Esophagus squamous epithelium (tissue), 5 donors: ENCODE data around the gene RNF215. TPM values are rescaled to one million over a fixed set of nuclear protein-coding genes. Genes with fewer than 3 reads are reported as not detected.

ENCODE experiments used
- DNase-seq: peaks from one replicate; lab custom pipeline; 2025; lab: John Stamatoyannopoulos, UW
- H3K27ac ChIP-seq, 4 donors: fragments of 200-600 bp; sonication (generic); one replicate each; pipeline ENCODE4 v1.5.1; 2016 to 2019; ENCODE audit warnings: mild to moderate bottlenecking in 1 of 4
- H3K27me3 ChIP-seq, 4 donors: fragments of 200-600 bp; sonication (generic); 1 replicate in 3 of 4; 2 replicates in 1 of 4; pipeline versions ENCODE4 v1.5.1 to v1.6.0; 2017 to 2021; ENCODE audit warnings: antibody characterized with exemption in 1 of 4
- H3K36me3 ChIP-seq, 3 donors: fragments of 200-600 bp; sonication (generic); one replicate each; pipeline ENCODE4 v1.5.1; 2016 to 2019
- H3K4me1 ChIP-seq, 3 donors: fragments of 200-600 bp; sonication (generic); one replicate each; pipeline ENCODE4 v1.5.1; 2017 to 2019
- H3K4me3 ChIP-seq, 4 donors: fragments of 200-600 bp; sonication (generic); 1 replicate in 3 of 4; 2 replicates in 1 of 4; pipeline ENCODE4 v1.5.1; 2016 to 2019; ENCODE audit warnings: mild to moderate bottlenecking in 2 of 4, moderate library complexity in 1 of 4
- H3K9me3 ChIP-seq, 3 donors: fragments of 200-600 bp; sonication (generic); one replicate each; pipeline ENCODE4 v1.5.1; 2016 to 2019
- POLR2A ChIP-seq, 4 donors: fragments of 450-650 bp; IDR thresholded peaks; one replicate each; pipeline ENCODE4 v1.6.1; 2017; ENCODE audit warnings: antibody characterized with exemption in 4 of 4, mild to moderate bottlenecking in 4 of 4, moderate library complexity in 3 of 4
- WGBS, 2 donors: methylation state at CpG; one replicate each; pipeline ENCODE4 v1.1.5; 2018; 5-methylcytosine and 5-hydroxymethylcytosine counted together
- intact Hi-C: fragments of 100-400 bp; cut with DNase I; formaldehyde crosslinking; loops from one replicate; pipeline ENCODE4 v1.15.0; 2022
- total RNA-seq, 4 donors: library from RNA; depleted of rRNA; stranded (reverse); fragments of >200 nt; gene quantifications; one replicate each; pipeline ENCODE4 v1.1.0, GENCODE V29; 2016
- TF ChIP-seq, protein P1 (sequence below), 6 experiments: fragments of 450-650 bp in 4 of 6; fragments of 200-600 bp in 2 of 6; sonication (generic) in 2 of 6; IDR thresholded peaks; one replicate each; pipeline ENCODE4 v1.5.1; 2016 to 2019; ENCODE audit warnings: antibody characterized with exemption in 6 of 6, mild to moderate bottlenecking in 4 of 6, moderate library complexity in 4 of 6
- donor health status: DM: yes; HTN: yes; CAD: no.

The RNF215 gene
- total RNA-seq, 4 donors from 2014 or later, result 2.3 to 8.4 (median 3.9) TPM

DNA sequence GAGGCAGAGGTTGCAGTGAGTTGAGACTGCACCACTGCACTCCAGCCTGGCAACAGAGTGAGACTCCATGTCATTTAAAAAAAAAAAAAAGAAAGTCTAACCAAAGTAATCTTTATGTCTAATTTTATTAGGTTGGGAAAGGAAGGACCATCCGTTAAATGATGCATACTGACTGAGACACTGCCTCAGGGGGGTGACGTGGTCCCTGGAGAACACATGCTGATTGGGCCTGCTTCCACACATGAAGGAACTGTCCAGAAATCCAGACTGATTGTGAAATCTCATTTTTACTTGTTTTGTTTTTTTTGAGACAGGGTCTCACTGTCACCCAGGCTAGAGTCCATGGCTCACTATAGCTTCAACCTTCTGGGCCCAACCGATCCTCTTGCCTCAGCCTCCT is 36.0 kb downstream of the RNF215 start:
- intact Hi-C loops, result no loop called here
- Histone ChIP-seq H3K27ac (no peak overlapping the region), H3K4me1 (peaks cover 22 to 58% (median 31%) of the 10 kb centered on the region in 3 donors), H3K4me3 (no peak overlapping the region), H3K27me3 (no peaks in the 10 kb centered on the region), H3K36me3 (peaks cover 20 to 75% (median 36%) of the 10 kb centered on the region in 3 donors), H3K9me3 (no peaks in the 10 kb centered on the region)
- no peak for TF ChIP-seq POLR2A (IDR thresholded peaks at IDR 0.05)
- TF ChIP-seq, protein P1, sequence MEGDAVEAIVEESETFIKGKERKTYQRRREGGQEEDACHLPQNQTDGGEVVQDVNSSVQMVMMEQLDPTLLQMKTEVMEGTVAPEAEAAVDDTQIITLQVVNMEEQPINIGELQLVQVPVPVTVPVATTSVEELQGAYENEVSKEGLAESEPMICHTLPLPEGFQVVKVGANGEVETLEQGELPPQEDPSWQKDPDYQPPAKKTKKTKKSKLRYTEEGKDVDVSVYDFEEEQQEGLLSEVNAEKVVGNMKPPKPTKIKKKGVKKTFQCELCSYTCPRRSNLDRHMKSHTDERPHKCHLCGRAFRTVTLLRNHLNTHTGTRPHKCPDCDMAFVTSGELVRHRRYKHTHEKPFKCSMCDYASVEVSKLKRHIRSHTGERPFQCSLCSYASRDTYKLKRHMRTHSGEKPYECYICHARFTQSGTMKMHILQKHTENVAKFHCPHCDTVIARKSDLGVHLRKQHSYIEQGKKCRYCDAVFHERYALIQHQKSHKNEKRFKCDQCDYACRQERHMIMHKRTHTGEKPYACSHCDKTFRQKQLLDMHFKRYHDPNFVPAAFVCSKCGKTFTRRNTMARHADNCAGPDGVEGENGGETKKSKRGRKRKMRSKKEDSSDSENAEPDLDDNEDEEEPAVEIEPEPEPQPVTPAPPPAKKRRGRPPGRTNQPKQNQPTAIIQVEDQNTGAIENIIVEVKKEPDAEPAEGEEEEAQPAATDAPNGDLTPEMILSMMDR (IDR thresholded peaks at IDR 0.05), result no peak
- DNase-seq, result no peak
- WGBS, 2 donors, result 86 to 88% methylated on average over 3 of the region's 3 CpGs

- Histone ChIP-seq H3K4me3 (no peak overlapping the region), H3K9me3 (no peaks in the 10 kb centered on the region), H3K4me1 (peaks cover 7 to 34% (median 8%) of the 10 kb centered on the region in 3 donors), H3K36me3 (peaks cover 44 to 98% (median 61%) of the 10 kb centered on the region in 3 donors), H3K27ac (no peak overlapping the region), H3K27me3 (no peaks in the 10 kb centered on the region)
- no peak for TF ChIP-seq POLR2A (IDR thresholded peaks at IDR 0.05)
- TF ChIP-seq, protein P1 (IDR thresholded peaks at IDR 0.05), result no peak
- WGBS, 2 donors, result 53 to 76% methylated on average over 4 of the region's 4 CpGs
- intact Hi-C loops, result no loop called here
- no peak for DNase-seq
These were observed 38.4 kb downstream of the RNF215 start for GRCh38 chr22:30348809-30349208.

- Histone ChIP-seq H3K27me3 (no peaks in the 10 kb centered on the region), H3K27ac (no peak overlapping the region), H3K4me3 (no peak overlapping the region), H3K36me3 (peaks cover 47 to 98% (median 65%) of the 10 kb centered on the region in 3 donors), H3K4me1 (peaks cover 7 to 31% (median 8%) of the 10 kb centered on the region in 3 donors), H3K9me3 (no peaks in the 10 kb centered on the region)
- no peak for DNase-seq
- TF ChIP-seq POLR2A (IDR thresholded peaks at IDR 0.05), result no peak
- 72 to 74% methylated on average over 4 of the region's 4 CpGs for WGBS, 2 donors
- intact Hi-C loops, result no loop called here
These were observed 38.8 kb downstream of the RNF215 start for GRCh38 chr22:30348404-30348803.

DNA sequence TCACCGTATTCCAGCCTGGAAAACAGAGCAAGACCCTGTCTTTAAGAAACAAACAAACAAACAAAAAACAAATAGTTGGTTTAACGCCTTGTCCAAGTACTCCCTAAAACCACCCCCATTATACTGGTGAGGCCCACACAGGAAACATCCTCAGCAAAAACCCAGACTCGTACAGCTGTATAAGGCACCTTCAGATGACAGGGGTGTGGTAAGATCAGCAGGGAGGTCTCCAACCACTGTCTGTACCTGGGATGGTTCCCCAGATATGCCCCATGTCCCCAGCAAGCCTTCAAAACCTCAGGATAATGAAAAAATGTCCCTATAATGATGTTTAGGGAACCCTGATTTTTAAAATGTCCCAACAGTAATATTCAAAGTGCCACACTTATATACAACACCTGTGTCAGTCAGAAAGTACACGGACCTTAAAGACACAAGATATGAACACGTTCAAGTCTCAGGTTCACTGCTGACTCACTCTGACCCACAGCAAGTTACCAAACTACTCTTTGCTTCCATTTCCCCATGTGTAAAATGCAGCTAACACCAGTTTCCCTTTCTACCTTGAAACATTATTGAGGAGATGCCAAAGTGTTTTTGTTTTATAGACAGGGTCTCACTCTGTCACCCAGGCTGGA is 39.8 kb downstream of the RNF215 start:
- TF ChIP-seq, protein P1 (IDR thresholded peaks at IDR 0.05), result no peak
- no peak for TF ChIP-seq POLR2A (IDR thresholded peaks at IDR 0.05)
- WGBS, 2 donors, result 58 to 66% methylated on average over 5 of the region's 5 CpGs
- H3K27me3 ChIP-seq, result no peaks in the 10 kb centered on the region
- H3K9me3 ChIP-seq, result no peaks in the 10 kb centered on the region
- H3K4me1 ChIP-seq, result peaks cover 7 to 31% (median 8%) of the 10 kb centered on the region in 3 donors
- intact Hi-C loops, result no loop called here
- no peak overlapping the region for H3K4me3 ChIP-seq
- H3K36me3 ChIP-seq, result peaks cover 46 to 100% (median 69%) of the 10 kb centered on the region in 3 donors
- H3K27ac ChIP-seq, result no peak overlapping the region
- DNase-seq, result no peak

DNA sequence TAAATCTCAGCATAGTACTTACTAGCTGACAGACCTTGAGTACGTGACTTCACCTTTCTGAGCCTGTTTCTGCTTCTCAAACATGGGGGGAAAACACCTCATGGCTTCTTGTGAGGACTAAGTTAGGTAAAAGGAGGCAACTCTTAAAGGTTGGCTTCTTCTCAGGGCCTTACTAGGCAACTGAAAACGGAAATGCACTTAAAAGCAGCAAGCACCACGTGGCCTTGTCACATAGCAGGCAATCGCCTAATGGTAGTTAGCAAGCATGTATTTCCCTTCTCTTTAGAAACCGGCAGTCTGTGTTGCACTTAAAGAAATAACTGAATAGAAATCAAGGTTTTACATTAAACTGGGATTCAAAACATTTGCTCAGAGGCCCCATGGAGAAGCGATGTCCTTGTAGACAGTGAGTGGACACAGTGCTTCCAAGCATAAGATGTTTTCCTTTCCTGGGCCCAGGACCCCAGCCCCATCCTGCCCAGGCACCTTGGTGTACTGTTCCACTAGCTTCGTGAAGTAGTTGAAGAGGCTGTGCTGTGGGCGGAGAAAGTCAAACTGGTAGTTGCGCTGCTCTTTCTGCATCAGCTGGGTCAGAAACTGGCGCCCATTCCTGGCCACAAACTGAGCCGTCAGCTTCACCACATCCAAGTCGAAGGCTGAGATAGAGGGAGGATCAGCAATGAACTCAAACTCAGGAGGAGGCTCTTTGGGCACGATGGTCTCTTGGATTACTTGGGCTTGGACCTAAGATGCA is 42.6 kb downstream of the RNF215 start:
- intact Hi-C loops, result no loop called here
- peaks cover 63 to 100% (median 81%) of the 10 kb centered on the region in 3 donors for H3K36me3 ChIP-seq
- H3K27ac ChIP-seq, result no peak overlapping the region
- TF ChIP-seq, protein P1 (IDR thresholded peaks at IDR 0.05), result no peak
- TF ChIP-seq POLR2A (IDR thresholded peaks at IDR 0.05), result no peak
- no peak overlapping the region for H3K4me3 ChIP-seq
- WGBS, 2 donors, result 87 to 93% methylated on average over 7 to 13 of the region's 13 CpGs
- DNase-seq, result no peak
- H3K9me3 ChIP-seq, result no peaks in the 10 kb centered on the region
- no peaks in the 10 kb centered on the region for H3K27me3 ChIP-seq
- peaks cover 3 to 19% (median 7%) of the 10 kb centered on the region in 3 donors for H3K4me1 ChIP-seq
